Amniotic stem cell (primary cell): ENCODE data around the gene FAM120A.

Experiments used
- DNase-seq: peaks from one replicate; lab custom pipeline; 2025; lab: John Stamatoyannopoulos, UW

FAM120A gene

DNA sequence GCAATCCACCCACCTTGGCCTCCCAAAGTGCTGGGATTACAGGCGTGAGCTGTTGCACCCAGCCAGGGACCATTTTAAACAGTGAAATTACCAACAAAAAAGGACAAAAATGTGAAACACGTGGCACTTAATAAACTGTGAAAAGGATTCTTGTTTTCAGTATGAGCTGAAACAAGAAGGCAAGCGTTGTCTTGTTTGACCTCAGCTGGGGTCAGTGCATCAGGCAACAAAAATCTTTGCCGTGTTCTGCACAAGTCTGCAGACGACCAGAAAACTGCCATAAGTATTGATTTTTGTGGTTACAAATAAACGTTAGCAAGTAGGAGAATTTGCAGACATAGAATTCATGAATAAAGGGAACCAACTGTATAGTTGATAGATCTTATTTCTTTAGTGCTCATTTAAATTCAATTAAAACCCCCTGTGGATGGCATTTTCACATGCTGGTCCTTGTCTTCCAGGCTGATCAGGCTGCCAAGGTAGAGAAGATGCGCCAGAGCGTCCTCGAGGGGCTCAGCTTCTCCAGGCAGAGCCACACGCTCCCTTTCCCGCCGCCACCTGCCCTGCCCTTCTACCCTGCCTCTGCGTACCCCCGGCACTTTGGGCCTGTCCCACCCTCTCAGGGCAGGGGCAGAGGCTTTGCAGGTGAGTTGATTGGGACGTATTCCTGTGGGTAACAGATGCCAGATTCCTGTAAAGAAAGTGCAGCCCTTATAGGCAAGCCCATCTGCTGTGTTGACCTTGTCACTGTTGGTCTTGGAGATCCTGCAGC, 106.1 kb downstream of the FAM120A start:
- DNase-seq: no peak

DNA sequence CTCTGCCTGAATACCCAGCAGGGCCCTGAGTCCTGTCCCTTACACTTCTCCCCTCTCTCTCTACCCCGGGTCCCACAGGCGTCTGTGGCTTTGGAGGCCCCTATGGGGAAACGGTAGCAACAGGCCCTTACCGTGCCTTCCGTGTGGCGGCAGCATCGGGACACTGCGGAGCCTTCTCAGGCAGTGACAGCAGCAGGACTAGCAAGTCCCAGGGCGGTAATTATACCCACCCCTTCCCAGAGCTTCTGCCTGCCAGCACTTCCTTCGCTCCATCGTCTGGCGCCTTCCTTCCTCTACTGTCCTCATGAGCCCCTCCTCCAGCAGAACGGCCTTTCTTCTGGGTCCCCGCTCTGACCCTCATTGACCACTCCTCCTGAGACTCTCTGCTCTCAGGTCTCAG, 107.0 kb downstream of the FAM120A start:
- DNase-seq: no peak

DNA sequence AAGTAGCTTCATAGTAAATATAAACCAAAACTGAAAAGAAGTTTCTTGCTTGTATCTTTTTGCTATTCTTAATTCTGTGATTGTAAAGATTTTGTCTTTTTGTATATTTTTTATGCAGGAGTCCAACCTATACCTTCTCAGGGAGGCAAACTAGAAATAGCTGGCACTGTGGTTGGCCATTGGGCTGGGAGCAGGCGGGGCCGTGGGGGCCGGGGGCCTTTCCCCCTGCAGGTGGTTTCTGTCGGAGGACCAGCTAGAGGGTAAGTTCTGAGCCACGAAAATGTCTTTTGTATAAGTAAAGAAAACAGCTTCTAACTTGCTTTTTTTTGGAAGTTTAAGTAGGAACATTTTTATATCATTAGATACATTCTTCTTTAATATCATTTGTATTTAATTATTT, 109.5 kb downstream of the FAM120A start:
- no peak for DNase-seq

DNA sequence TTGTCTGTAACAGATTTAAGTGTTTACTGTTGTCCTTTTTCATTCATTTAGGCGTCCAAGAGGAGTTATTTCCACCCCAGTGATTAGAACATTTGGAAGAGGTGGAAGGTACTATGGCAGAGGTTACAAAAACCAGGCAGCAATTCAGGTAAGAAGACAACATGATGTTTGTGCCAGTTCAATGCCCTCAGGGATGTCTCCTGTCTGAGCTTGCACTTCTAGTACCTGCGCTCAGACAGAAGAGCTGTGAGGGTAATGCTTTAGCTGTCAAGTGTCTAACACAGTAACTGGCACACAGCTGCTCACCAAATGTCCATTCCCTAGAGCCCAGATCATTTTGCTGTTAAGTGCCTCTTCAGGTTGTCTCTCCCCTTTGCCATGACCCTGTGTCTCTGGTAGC, 110.7 kb downstream of the FAM120A start:
- no peak for DNase-seq

DNA sequence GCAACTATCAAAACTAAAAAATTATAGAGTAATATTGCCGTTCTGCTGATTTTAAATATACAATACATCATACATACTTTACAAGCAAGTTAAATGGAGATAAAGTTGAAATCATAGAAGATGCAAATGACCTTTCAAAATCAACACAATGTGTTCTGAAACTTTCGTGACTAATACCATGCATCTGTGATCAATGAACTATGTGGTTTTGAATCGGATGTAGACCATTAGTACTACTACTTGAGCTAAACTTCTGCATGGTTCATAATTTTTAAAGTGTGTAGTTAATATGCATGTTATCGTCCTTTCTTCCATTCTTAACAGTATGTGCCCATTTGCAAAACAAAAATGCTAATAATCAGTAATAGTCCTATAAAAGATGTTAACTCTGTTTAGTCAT, 113.6 kb downstream of the FAM120A start:
- DNase-seq: no peak

DNA sequence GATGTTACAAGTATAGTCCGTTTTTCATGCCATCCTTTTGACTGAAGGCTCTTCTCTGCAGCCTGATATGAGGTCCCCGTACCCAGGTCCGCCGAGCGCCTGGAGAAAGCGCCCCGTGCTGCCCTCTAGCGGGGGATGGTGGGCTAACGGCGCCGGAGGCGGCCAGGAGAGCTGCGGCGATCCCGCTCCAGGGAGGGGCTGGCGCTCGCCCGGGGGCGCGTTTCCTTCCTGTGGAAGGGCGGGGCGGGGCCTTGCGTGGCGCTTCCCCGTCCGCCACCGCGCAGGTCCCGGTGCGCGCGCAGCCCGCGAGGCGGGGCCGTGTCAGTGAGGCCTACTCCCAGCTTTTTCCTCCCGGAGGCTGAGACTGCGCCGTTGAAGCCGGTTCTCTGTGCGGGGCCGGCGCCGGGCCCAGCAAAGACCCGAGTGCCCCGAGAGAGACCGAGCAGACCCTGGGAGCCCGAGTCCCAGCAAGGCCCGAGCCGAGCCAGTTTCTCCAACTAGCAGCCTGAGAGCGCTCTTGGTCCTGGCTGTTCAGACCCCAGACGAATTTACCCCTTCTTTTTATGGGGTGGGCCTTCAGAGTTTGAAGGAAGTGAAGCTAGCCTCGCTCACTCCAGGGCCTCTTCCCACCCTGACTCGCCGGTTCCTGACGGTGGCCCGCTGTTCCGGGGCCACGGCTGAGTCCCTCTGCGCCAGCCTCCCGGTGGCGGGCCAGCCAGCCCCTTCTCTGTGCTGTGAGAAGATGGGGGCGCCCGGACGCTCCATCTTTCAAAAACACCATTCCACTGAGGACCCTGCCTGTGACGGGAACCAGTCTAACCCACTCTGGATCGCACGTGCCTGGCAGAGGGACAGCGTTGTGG, 115.2 kb downstream of the FAM120A start:
- peak; percentile 93 for DNase-seq

DNA sequence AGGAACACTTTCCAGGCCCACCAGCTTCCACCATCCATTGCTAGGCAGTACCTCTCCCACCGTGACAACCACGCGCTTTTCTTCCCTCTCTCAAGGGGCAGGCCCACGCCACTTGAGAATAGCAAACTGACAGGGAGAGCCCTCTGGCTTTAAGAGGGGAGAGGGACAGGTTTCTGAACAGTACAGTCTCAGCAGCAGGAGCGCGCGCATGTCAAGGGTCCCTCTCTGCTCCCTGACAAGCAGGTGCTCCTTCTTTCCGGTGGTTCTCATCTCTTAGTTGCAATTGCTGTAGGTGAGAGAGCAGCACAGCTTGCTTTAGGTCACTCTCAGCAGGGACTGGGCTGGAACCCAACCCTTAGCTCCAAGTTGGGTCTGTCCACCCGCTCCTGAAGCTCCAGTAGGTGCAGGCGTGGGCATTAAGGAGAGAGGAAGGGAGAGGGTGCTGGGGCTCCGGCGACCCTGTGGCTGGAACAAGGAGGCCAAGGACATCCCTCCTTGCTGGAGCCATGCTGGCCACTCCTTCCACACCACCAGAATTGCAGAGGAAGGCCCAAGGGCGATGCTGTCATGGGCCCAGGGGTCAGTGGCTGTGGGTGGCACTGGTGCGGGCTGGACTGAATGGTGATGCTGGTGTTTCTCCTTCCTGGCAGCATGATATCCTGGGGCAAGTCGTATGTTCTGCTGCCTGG, 115.9 kb downstream of the FAM120A start:
- DNase-seq: no peak

DNA sequence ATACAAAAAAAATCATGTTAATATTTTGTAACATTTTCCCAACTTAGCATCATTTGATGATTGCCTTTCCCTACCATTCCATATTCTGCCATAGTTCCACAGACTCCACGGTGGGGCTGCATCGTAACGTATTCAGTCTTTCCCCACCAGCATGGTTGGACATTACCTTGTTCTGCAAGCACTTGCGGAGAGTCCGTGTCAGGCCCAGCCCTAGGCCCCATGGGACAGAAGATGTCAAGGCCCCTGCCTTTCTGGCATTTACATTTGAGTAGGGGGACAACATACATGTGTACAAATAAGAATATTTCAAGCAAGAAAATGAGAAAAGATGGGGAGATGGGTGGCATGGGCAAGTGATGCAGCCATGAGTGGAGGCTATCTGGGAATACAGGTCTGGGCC, 116.7 kb downstream of the FAM120A start:
- no peak for DNase-seq

DNA sequence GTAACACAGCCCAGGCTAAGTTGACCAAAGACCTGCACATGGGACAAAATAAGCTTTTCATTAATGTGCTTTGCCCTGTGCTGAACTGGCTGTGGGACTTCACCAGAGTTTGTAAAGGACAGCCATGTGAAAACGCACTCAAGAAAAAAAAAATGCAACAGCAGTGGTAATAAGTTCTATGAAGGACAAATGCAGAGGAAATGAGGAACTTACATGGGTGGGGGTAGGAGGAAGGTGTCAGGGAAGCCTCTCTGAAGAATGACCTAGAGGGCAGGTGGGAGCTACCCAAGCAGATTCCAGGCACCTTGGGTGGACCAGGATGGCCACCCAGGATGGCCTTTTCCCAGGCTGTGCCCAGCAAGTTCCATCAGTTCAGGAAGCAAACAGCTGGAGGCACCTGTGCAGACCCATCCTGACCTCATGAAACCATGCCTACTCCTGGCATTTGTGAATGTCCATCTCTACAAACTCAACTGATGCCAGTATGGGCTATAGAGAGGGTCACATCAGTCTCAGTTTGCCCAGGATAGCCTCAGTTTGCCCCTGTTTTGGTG, 118.2 kb downstream of the FAM120A start:
- DNase-seq: no peak

DNA sequence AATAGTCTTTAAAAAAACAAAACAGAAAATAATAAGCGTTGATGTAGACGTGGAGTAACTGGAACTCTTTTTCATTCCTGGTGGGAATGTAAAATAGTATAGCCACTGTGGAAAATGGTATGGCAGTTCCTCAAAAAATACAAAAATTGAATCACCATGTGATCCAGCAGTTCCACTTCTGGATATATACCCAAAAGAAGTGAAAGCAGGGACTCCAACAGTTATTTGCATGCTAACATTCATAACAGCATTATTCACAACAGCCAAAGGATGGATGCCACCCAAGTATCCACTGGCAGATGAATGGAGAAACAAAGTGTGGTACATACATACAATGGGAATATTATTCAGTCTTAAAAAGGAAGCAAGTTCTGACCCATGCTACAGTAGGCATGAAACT, 120.7 kb downstream of the FAM120A start:
- DNase-seq: no peak

DNA sequence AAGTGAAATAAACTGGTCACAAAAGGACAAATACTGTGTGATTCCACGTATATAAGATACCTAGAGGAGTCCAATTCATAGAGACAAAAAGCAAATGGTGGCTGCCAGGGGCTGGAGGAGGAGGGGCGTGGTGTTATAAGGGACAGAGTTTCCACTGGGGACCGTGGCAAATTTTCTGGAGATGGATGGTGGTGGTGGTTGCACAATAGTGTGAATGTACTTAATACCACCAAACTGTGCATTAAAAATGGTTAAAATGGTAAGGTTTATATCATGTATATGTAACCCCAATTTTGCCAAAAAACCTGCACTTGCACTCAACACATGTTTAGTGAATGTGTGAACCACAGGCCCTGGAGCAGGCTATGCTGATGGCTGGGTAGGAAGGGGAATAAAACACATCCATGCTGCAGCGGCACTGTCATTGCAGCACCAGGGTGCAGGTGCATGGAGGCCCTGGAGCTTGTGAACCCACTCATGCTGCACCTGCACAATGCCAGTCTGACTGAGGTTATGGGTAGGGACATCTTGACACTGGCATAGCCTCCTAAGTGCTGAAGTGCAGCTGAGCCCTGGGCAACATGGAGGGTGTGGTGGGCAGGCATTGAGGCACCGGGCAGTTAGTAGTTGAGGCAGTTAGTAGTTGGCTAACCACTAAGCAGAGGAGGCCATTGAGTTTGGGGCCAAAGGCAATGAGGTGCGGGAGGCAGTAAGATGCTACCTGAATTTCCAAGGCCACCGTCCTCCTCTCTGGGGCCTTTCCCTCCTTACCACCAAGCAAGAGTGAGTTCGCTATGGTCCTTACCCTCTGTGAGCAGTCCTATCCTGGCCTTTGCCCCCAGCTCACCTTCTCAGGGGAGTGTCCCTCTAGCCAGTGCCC, 121.4 kb downstream of the FAM120A start:
- DNase-seq: no peak

DNA sequence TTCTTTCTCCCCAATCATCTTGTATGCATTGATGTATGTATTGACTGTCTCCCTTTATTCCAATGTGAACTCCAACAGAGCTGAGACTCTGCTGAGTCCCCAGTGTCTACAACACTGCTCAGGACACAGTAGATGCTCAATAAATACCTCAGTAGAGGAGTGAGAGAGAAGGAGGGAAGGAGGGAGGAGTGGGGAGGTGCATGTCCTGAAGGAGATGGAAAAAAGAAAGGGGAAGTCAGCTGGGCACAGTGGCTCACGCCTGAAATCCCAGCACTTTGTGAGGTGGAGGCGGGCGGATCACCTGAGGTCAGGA, 122.0 kb downstream of the FAM120A start:
- no peak for DNase-seq

DNA sequence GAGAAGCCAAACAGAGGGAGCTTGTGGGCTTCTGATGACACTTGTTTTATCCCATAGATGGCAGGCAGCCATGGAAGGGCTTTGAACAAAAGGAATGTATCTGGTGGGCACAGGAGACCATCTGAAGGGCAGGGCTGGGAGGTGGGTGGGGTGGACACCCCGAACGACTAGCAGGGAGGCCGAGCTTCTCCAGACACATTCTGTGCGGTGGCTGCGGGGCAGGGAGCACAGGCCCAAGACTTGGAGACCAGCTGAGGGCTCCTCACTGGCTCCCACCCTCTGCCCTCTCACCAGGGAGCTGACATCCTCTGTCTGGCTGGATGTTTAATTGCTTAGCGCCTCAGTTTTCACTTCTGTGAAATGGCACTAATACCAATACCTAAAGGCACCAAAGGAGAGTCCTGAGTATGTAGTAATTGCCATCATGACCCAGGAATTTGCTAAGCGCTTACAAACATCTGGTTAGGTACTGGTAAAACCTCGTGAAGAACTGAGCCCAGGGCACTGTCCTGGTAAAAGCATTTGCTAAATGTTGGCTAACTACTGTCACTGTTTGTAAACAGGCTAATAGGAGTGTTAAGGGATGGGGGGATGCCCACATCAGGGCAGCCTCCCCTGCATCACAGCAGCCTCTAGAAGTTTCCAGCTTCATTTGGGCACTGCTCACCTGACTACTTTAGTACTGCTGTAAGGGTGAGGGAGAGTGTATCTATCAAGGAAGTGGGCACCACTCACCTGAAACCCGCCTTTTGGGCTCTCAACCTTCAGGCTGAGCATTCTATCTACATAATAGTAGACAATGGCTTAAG, 122.8 kb downstream of the FAM120A start:
- DNase-seq: no peak

DNA sequence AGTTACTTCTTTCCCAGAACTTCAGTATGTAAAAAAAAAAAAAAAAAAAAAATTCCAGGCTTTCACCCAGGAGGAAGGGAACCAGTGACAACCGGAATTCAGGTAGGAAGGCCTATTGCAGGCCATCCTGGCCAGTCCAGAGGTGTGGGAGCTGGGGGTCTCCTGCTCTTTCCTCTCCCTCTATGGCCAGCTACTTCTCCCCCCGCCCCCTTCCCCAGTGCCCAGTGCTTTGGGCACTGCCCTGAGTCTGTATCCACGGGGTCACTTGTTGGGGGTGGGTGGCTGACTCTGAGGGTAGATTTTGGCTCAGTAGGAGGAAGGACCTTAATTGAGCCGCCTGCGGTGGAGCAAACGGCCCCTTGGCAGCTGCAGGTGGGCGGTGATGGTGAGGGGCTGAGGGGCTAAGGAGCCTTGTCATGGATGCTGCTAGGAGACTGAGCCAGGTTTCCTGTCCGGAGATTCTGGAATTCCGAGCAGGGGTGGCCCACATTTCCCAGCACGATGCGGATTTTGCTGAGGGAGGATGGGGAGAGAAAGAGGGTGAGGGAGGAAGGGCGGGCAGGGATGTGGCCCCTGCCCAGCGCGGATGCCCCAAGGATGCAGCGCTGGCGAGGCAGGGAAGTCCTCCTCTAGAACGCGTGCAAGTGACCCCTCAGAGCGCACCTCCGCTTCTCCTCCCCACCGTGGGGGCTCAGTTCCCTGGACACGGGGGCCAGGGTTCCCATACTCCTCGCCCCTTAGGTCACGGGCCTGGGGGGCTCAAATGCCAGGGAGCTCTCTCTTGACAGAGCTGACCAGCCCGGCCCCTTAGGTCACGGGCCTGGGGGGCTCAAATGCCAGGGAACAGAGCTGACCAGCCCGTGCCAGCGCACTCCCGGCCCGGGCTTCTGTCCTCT, 123.7 kb downstream of the FAM120A start:
- DNase-seq: no peak

DNA sequence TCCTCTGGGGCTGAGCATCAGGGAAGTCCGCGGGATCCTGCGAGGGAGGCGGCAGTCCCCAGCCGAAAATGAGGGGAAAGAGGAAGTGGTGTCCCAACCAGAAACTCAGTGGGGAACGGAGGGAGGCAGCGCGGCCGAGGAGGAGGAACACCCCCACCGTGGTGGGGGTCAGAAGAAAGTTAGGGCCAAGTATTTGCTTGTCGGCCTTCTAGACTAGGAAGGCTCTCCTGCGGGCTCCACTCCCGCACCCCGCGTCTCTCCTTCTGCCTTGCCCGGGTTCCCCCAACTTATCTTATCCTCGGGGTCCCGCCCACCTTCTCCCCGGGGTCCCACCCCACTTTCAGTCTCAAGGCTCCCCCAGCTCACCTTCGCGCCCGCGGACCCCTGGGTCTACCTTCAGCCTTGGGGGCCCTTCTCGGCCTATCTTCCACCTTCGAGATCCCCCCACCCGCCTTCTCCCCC, 124.3 kb downstream of the FAM120A start:
- no peak for DNase-seq

DNA sequence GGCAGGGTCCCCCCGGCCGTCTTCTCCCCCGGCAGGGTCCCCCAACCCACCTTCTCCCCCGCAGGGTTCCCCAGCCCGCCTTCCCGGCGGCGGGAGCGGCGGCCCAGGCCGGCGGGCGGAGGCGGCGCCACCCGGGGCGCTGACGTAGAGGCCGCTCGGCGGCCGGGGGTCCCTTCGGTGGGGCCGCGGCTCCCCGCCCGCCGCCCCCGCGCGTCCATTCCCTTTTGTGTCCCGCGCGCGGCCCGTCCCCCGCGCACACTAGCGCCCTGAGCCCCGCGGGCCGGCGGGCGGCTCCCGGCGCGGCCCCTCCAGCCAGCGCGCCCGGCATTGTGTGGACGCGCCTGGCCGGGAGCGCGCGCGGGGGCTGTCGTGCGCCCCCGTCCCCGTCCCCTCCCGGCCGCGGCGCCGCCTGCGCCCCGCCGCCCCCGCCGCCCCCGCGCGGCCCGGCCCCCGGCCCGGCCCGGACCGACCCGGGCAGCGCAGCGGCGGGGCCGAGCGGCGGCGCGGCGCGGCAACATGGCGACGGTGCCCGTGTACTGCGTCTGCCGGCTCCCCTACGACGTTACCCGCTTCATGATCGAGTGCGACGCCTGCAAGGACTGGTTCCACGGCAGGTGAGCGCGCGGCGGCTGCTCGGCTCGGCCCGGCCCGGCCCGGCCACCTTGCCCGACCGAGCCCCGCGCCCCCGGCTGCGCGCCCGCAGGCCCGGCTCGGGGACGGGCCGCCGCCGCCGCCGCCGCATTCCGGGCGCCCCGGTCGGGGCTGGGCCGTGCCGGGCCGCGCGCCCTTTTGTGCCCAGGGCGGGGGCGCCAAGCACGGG, 125.0 kb downstream of the FAM120A start, which contains the start of gene PHF2:
PHF2 (plus strand) TSS at position 327 of the 820 bp plus-strand sequence; CDS start at position 517, 190 bp downstream.
- DNase-seq: no peak

DNA sequence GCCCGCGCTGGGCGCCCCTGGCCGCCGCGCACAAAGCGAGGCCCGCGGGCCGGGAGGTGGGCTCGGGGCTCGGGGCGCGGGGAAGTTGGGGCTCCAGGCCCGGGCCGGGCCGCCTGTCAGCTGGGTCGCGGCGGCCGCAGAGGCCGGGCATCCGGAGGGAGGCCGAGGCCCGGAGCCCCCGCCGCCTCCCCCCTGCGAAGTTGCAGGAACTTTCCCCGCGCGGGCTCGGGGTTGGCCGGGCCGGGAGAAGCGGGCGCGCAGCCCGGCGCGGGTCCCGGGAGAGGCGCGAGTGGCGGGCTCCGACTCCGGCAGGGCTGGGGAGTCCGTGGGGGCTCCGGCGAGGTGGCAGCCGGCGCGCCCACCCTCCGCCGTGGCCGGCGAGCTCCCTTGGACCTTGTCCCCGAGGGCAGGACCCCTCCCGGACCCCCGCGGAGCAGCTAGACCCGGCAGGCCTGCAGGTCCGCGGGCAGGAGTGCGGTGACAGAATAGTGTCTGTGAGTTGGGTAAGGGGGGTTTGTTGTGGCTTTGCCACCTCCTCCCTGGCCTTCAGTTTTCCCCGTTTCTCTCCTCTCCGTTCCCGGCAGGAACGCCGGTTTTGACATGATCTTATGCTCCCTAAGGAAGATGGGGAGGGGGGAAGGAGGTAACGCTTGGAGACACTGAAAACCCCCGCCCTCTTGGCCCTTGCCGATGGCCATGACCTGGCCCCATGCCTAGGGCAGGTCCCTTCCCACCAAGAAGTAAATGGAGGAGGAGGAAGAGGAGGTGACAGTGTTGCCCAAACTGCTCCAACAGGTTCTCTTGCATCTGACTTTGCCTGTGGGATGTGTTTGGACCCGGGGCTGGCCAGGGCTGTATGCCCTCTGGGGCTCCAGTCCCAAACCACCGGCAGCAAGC, 125.8 kb downstream of the FAM120A start:
- DNase-seq: no peak
